ENCODE results near the gene SEPTIN6. TPM values are rescaled to one million over a fixed set of nuclear protein-coding genes. Genes with fewer than 3 reads are reported as not detected.

SEPTIN6 gene
- total and polyA plus RNA-seq, 4 donors = 9.4 to 11.5 (median 10.6) TPM

DNA sequence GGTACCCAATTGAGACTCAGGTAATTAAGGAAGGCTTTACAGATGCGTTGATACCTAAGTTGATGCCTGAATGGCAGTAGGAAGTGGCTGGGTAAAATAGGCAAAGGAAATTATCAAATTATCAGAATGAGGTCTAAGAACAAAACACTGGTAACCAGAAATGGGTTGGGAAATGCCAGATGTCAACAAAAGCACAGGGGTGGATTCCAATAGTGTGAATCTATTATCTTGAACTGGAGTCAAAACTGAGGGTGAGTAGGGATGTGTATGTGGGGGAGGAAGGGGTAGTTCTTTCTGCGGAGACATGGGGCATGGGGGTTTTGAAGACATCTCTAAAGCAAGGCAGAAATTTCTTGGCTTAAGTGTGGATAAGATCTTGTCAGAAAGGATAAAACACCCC lies 16.0 kb upstream of the SEPTIN6 start:
- Histone ChIP-seq H3K9me3 (ENCODE audit: control insufficient read depth in 4 of 4, low read length in 3 of 4) (no peaks in the 10 kb centered on the region), H3K4me3 (ENCODE audit: low read depth in 1 of 3, low read length in 3 of 3) (no peak overlapping the region), H3K36me3 (ENCODE audit: control insufficient read depth in 4 of 4, insufficient read depth in 3 of 4, low read depth in 1 of 4, low read length in 3 of 4) (no peaks in the 10 kb centered on the region), H3K9ac (ENCODE audit: low read depth in 1 of 2, low read length in 2 of 2) (no peak overlapping the region), H3K4me1 (ENCODE audit: control insufficient read depth in 4 of 4, insufficient read depth in 4 of 4, low read length in 3 of 4) (no peaks in the 10 kb centered on the region), H3K27ac (ENCODE audit: low read depth in 1 of 2, low read length in 2 of 2) (no peak overlapping the region), H3K27me3 (ENCODE audit: control insufficient read depth in 4 of 4, insufficient read depth in 4 of 4, low read length in 3 of 4) (peaks cover 0 to 3% (median 0%) of the 10 kb centered on the region in 4 donors)
- DNase-seq (ENCODE audit: low spot score) = no peak
- 95% methylated on average over 2 of the region's 2 CpGs for WGBS
- TF ChIP-seq HNF4A (conservative IDR thresholded peaks at IDR 0.05) (no peak), JUND (IDR thresholded peaks at IDR 0.05) (no peak), HNF4G (IDR thresholded peaks at IDR 0.05) (no peak), RXRA (IDR thresholded peaks at IDR 0.05) (no peak), NR2F2 (IDR thresholded peaks at IDR 0.05) (no peak), TAF1 (conservative IDR thresholded peaks at IDR 0.05) (no peak), ATF3 (IDR thresholded peaks at IDR 0.05) (no peak), SP1 (IDR thresholded peaks at IDR 0.05) (no peak), REST (IDR thresholded peaks at IDR 0.05) (no peak), FOXA1 (IDR thresholded peaks at IDR 0.05) (no peak), YY1 (IDR thresholded peaks at IDR 0.05) (no peak), FOXA2 (IDR thresholded peaks at IDR 0.05) (no peak), RAD21 (IDR thresholded peaks at IDR 0.05) (no peak), GABPA (IDR thresholded peaks at IDR 0.05 in 1 of 2, conservative IDR thresholded peaks at IDR 0.05 in 1 of 2) (no peak), CTCF (IDR thresholded peaks at IDR 0.05; ENCODE audit: low read depth, low read length, missing input control) (no peak), EGR1 (IDR thresholded peaks at IDR 0.05; ENCODE audit: low read depth in 2 of 2) (no peak)
- TF ChIP-seq, protein P1, sequence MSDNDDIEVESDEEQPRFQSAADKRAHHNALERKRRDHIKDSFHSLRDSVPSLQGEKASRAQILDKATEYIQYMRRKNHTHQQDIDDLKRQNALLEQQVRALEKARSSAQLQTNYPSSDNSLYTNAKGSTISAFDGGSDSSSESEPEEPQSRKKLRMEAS (IDR thresholded peaks at IDR 0.05) = no peak
- TF ChIP-seq, protein P2, sequence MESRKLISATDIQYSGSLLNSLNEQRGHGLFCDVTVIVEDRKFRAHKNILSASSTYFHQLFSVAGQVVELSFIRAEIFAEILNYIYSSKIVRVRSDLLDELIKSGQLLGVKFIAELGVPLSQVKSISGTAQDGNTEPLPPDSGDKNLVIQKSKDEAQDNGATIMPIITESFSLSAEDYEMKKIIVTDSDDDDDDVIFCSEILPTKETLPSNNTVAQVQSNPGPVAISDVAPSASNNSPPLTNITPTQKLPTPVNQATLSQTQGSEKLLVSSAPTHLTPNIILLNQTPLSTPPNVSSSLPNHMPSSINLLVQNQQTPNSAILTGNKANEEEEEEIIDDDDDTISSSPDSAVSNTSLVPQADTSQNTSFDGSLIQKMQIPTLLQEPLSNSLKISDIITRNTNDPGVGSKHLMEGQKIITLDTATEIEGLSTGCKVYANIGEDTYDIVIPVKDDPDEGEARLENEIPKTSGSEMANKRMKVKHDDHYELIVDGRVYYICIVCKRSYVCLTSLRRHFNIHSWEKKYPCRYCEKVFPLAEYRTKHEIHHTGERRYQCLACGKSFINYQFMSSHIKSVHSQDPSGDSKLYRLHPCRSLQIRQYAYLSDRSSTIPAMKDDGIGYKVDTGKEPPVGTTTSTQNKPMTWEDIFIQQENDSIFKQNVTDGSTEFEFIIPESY (IDR thresholded peaks at IDR 0.05) = no peak

Measured in liver (tissue), 9 donors.